Lung (tissue), 12 donors: Measurements from ENCODE around the gene PFN4. TPM values are rescaled to one million over a fixed set of nuclear protein-coding genes. Genes with fewer than 3 reads are reported as not detected.
"Not testable (repeated sequence)": the region's sequence is repeated elsewhere in the genome, so short reads cannot be mapped to it uniquely, and the experiment has no call there.

Experiments used
- ATAC-seq: fragments of 200-7000 bp; cut with Tn5 transposase; one replicate; pipeline ENCODE4 v1.9.1; 2020; ENCODE audit warnings: moderate number of reproducible peaks; ENCODE audit not compliant: insufficient read depth, low FRiP score
- DNase-seq, 3 donors: peaks; one replicate each; pipeline ENCODE4 v3.0.0-alpha.2; 2013 to 2017
- H3K27ac ChIP-seq, 2 donors: one replicate each; pipeline ENCODE4 v1.5.1; 2013; ENCODE audit warnings: mild to moderate bottlenecking in 2 of 2, moderate library complexity in 2 of 2, control low read depth in 1 of 2, inconsistent platforms in 1 of 2, low read depth in 1 of 2, low read length in 1 of 2
- H3K27me3 ChIP-seq, 3 donors: one replicate each; pipeline ENCODE4 v1.5.1; 2013; ENCODE audit warnings: low read length in 2 of 3; ENCODE audit not compliant: control insufficient read depth in 3 of 3, insufficient read depth in 3 of 3
- H3K36me3 ChIP-seq, 4 donors: one replicate each; pipeline ENCODE4 v1.5.1; 2013; ENCODE audit warnings: low read length in 4 of 4, mild to moderate bottlenecking in 1 of 4, moderate library complexity in 1 of 4; ENCODE audit not compliant: control insufficient read depth in 4 of 4, insufficient read depth in 4 of 4
- H3K4me1 ChIP-seq, 5 donors: one replicate each; pipeline ENCODE4 v1.5.1; 2013; ENCODE audit warnings: low read length in 5 of 5, mild to moderate bottlenecking in 2 of 5, moderate library complexity in 1 of 5; ENCODE audit not compliant: control insufficient read depth in 5 of 5, insufficient read depth in 5 of 5
- H3K4me3 ChIP-seq: one replicate; pipeline ENCODE4 v1.5.1; 2013; ENCODE audit warnings: mild to moderate bottlenecking, control low read depth, moderate library complexity
- H3K9ac ChIP-seq, 2 donors: one replicate each; pipeline ENCODE4 v1.5.1; 2013; ENCODE audit warnings: low read length in 2 of 2, control low read depth in 1 of 2; ENCODE audit not compliant: insufficient read depth in 1 of 2
- H3K9me3 ChIP-seq, 4 donors: one replicate each; pipeline ENCODE4 v1.5.1; 2013; ENCODE audit warnings: low read length in 3 of 4, mild to moderate bottlenecking in 1 of 4, moderate library complexity in 1 of 4; ENCODE audit not compliant: control insufficient read depth in 4 of 4, insufficient read depth in 3 of 4
- CTCF ChIP-seq: IDR thresholded peaks from 2 replicates; pipeline ENCODE4 v1.5.1; 2012; ENCODE audit warnings: mild to moderate bottlenecking; ENCODE audit errors: control extremely low read depth, extremely low read depth
- WGBS, 2 donors: extraction: QIAGEN DNeasy Blood & Tissue Kit; methylation state at CpG; one replicate each; pipeline ENCODE4 v1.1.7; 2013; 5-methylcytosine and 5-hydroxymethylcytosine counted together
- polyA plus RNA-seq, 2 donors: library from polyadenylated mRNA; stranded (reverse); fragments of 200-250 nt; gene quantifications; one replicate each; pipeline ENCODE4 v1.2.1, GENCODE V29; 2013
- total RNA-seq, 2 donors: library from RNA; depleted of rRNA in 1 of 2; stranded (reverse); fragments of >200 nt in 1 of 2; gene quantifications; one replicate each; pipeline ENCODE4 v1.2.1, GENCODE V29; 2014 to 2021
- donor health status: control.
- donor health status: control.
- donor health status: Bipolar disorder and iron deficiency.
- donor health status: healthy.
- donor health status: DM: yes; HTN: yes; CAD: no.

The PFN4 gene
- total and polyA plus RNA-seq, 4 donors: 0.49 to 1.9 (median 0.82) TPM

- Histone ChIP-seq H3K36me3 (peaks cover 0 to 10% (median 0%) of the 10 kb centered on the region in 4 donors), H3K4me3 (no peak overlapping the region), H3K9ac (no peak overlapping the region), H3K27me3 (no peaks in the 10 kb centered on the region), H3K4me1 (no peaks in the 10 kb centered on the region), H3K9me3 (no peaks in the 10 kb centered on the region), H3K27ac (no peak overlapping the region)
- no peak for TF ChIP-seq CTCF
- 95 to 97% methylated on average over 1 of the region's 1 CpG for WGBS, 2 donors
- DNase-seq (no peak), ATAC-seq (no peak)
Measured at GRCh38 chr2:24102677-24103076, 20.5 kb downstream of the PFN4 start.

- TF ChIP-seq CTCF: no peak
Measured at GRCh38 chr2:24101992-24102391, 21.1 kb downstream of the PFN4 start.

GRCh38 chr2:24100732-24101131 lies 22.4 kb downstream of the PFN4 start:
- H3K9me3 ChIP-seq, ATAC-seq, H3K27me3 ChIP-seq, H3K27ac ChIP-seq, H3K4me1 ChIP-seq, H3K4me3 ChIP-seq, DNase-seq, H3K9ac ChIP-seq: not testable (repeated sequence)
- peaks cover 0 to 10% (median 1%) of the 10 kb centered on the region in 4 donors for H3K36me3 ChIP-seq
- WGBS, 2 donors: 91 to 92% methylated on average over 2 of the region's 2 CpGs

More at GRCh38 chr2:24101992-24102391, 21.1 kb downstream of the PFN4 start:
- Histone ChIP-seq H3K4me3 (no peak overlapping the region), H3K9me3 (no peaks in the 10 kb centered on the region), H3K27me3 (no peaks in the 10 kb centered on the region), H3K9ac (no peak overlapping the region), H3K27ac (no peak overlapping the region), H3K4me1 (no peaks in the 10 kb centered on the region), H3K36me3 (peaks cover 0 to 10% (median 0%) of the 10 kb centered on the region in 4 donors)
- DNase-seq: no peak
- ATAC-seq: no peak
- WGBS, 2 donors: 68% methylated on average over 2 of the region's 2 CpGs

GRCh38 chr2:24095171-24095677 lies 27.9 kb downstream of the PFN4 start:
- ATAC-seq, H3K4me1 ChIP-seq, H3K9me3 ChIP-seq, H3K27me3 ChIP-seq, H3K36me3 ChIP-seq, H3K4me3 ChIP-seq, H3K9ac ChIP-seq, DNase-seq, H3K27ac ChIP-seq: not testable (repeated sequence)
- WGBS, 2 donors: 77 to 81% methylated on average over 17 of the region's 17 CpGs

GRCh38 chr2:24093270-24093669 lies 29.9 kb downstream of the PFN4 start:
- not testable (repeated sequence) for H3K27me3 ChIP-seq, H3K4me3 ChIP-seq, H3K9ac ChIP-seq, DNase-seq, ATAC-seq, H3K27ac ChIP-seq, H3K9me3 ChIP-seq, H3K36me3 ChIP-seq, H3K4me1 ChIP-seq
- WGBS, 2 donors: 96 to 98% methylated on average over 5 of the region's 5 CpGs
